Neural cell (in vitro differentiated cells): ENCODE data around the gene NRBF2.

ENCODE experiments used
- CTCF ChIP-seq: fragments of 450-650 bp; IDR thresholded peaks from 2 replicates; pipeline ENCODE4 v1.5.1; 2014; ENCODE audit warnings: antibody characterized with exemption, mild to moderate bottlenecking, moderate library complexity; ENCODE audit not compliant: poor library complexity, severe bottlenecking
- EP300 ChIP-seq: fragments of 450-650 bp; conservative IDR thresholded peaks from 2 replicates; pipeline ENCODE4 v1.6.1; 2014; ENCODE audit warnings: antibody characterized with exemption, mild to moderate bottlenecking, moderate library complexity; ENCODE audit not compliant: poor library complexity, severe bottlenecking
- EZH2 ChIP-seq: fragments of 200-600, 300-800 bp; shearing (Covaris generic), sonication (generic); IDR thresholded peaks from 2 replicates; pipeline ENCODE4 v1.6.1; 2014; ENCODE audit warnings: antibody characterized with exemption, low read length, borderline replicate concordance, mild to moderate bottlenecking; ENCODE audit not compliant: insufficient read depth, poor library complexity, severe bottlenecking
- MXI1 ChIP-seq: fragments of 450-650 bp; conservative IDR thresholded peaks from 2 replicates; pipeline ENCODE4 v1.6.1; 2014; ENCODE audit warnings: antibody characterized with exemption, mild to moderate bottlenecking; ENCODE audit not compliant: poor library complexity, severe bottlenecking
- POLR2AphosphoS5 ChIP-seq: IDR thresholded peaks from 2 replicates; pipeline ENCODE4 v1.6.1; 2012
- RAD21 ChIP-seq: fragments of 450-650 bp; conservative IDR thresholded peaks from 2 replicates; pipeline ENCODE4 v1.6.1; 2014; ENCODE audit warnings: antibody characterized with exemption, mild to moderate bottlenecking, moderate library complexity
- SMC3 ChIP-seq: fragments of 450-650 bp; conservative IDR thresholded peaks from 2 replicates; pipeline ENCODE4 v1.6.1; 2014; ENCODE audit warnings: antibody characterized with exemption, mild to moderate bottlenecking, moderate library complexity; ENCODE audit not compliant: poor library complexity
- TAF1 ChIP-seq: IDR thresholded peaks from 2 replicates; pipeline ENCODE4 v1.6.1; 2012; ENCODE audit warnings: low read depth
- TF ChIP-seq, protein P1 (sequence below): IDR thresholded peaks from 2 replicates; pipeline ENCODE4 v1.6.1; 2012; ENCODE audit warnings: borderline replicate concordance

DNA sequence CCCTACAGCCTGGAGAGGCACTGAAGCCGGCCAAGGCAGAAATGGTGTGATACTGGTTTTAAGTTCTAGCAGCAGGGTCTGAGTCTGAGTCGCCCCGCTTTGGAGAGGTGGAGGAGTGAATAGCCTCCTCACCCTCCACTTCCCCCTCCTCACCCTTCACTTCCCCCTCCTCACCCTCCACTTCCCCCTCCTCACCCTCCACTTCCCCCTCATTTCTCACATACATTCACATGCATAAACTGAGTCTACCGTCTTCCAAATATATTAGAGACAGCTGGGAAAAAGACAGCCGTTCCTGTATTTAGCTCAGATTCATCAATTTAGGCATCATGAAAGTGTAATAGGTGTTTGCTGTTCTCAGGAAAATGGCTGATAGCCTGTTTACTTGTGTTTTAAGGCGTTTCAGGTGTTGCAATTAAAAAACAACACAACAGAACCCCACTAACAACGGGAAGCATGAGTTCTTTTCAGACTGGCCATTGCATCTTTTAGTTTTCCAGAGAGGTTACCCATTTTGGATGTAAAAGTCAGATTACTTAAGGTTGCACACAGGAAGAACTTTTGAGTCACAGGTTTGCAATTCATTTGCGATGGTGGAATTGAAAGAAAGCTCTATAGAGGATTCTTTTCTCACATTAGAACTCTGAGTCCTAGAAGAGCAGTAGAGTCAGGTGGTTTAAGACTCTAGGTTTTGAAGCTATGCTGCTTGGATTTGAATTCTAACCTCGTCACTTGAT lies 861 bp downstream of the NRBF2 start:
- TF ChIP-seq CTCF (no peak), SMC3 (no peak), RAD21 (no peak), POLR2AphosphoS5 (no peak), EZH2 (no peak), TAF1 (no peak), EP300 (no peak), MXI1 (no peak)
- TF ChIP-seq, protein P1, sequence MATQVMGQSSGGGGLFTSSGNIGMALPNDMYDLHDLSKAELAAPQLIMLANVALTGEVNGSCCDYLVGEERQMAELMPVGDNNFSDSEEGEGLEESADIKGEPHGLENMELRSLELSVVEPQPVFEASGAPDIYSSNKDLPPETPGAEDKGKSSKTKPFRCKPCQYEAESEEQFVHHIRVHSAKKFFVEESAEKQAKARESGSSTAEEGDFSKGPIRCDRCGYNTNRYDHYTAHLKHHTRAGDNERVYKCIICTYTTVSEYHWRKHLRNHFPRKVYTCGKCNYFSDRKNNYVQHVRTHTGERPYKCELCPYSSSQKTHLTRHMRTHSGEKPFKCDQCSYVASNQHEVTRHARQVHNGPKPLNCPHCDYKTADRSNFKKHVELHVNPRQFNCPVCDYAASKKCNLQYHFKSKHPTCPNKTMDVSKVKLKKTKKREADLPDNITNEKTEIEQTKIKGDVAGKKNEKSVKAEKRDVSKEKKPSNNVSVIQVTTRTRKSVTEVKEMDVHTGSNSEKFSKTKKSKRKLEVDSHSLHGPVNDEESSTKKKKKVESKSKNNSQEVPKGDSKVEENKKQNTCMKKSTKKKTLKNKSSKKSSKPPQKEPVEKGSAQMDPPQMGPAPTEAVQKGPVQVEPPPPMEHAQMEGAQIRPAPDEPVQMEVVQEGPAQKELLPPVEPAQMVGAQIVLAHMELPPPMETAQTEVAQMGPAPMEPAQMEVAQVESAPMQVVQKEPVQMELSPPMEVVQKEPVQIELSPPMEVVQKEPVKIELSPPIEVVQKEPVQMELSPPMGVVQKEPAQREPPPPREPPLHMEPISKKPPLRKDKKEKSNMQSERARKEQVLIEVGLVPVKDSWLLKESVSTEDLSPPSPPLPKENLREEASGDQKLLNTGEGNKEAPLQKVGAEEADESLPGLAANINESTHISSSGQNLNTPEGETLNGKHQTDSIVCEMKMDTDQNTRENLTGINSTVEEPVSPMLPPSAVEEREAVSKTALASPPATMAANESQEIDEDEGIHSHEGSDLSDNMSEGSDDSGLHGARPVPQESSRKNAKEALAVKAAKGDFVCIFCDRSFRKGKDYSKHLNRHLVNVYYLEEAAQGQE = no peak
